Prostate gland (tissue), 2 donors: ENCODE measurements around the gene FOXL2. TPM values are rescaled to one million over a fixed set of nuclear protein-coding genes. Genes with fewer than 3 reads are reported as not detected.

Experiments used
- DNase-seq: peaks from one replicate; pipeline ENCODE4 v3.0.0-alpha.2; 2019; ENCODE audit warnings: low spot score
- H3K27ac ChIP-seq, 2 donors: fragments of 200-600 bp; sonication (generic); 2 replicates each; pipeline ENCODE4 v1.5.1; 2017 to 2019
- H3K27me3 ChIP-seq: fragments of 200-600 bp; sonication (generic); replicated peaks from 2 replicates; pipeline ENCODE4 v1.5.1; 2019; ENCODE audit not compliant: insufficient read depth
- H3K36me3 ChIP-seq, 2 donors: fragments of 200-600 bp; sonication (generic); 1 replicate in 1 of 2; 2 replicates in 1 of 2; pipeline versions ENCODE4 v1.5.1 to v1.8.1; 2017 to 2019
- H3K4me1 ChIP-seq: fragments of 200-600 bp; sonication (generic); replicated peaks from 2 replicates; pipeline ENCODE4 v1.5.1; 2019
- H3K4me3 ChIP-seq, 2 donors: fragments of 200-600 bp; sonication (generic); 2 replicates each; pipeline ENCODE4 v1.5.1; 2017 to 2019
- H3K9me3 ChIP-seq: fragments of 200-600 bp; sonication (generic); 2 replicates; pipeline ENCODE4 v1.5.1; 2017
- POLR2A ChIP-seq: fragments of 450-650 bp; IDR thresholded peaks from one replicate; pipeline ENCODE4 v1.6.1; 2016; ENCODE audit warnings: antibody characterized with exemption, mild to moderate bottlenecking
- POLR2AphosphoS5 ChIP-seq: sonication (generic); formaldehyde crosslinking; IDR thresholded peaks from one replicate; pipeline ENCODE4 v1.6.1; 2017; ENCODE audit warnings: antibody characterized with exemption
- WGBS: methylation state at CpG from one replicate; pipeline ENCODE4 v1.1.5; 2018; 5-methylcytosine and 5-hydroxymethylcytosine counted together
- intact Hi-C: fragments of 100-400 bp; cut with DNase I; formaldehyde crosslinking; loops from one replicate; pipeline ENCODE4 v1.14.2; 2022
- total RNA-seq, 2 donors: library from RNA; depleted of rRNA; stranded (reverse); fragments of >200 nt; gene quantifications; one replicate each; pipeline ENCODE4 v1.1.0, GENCODE V29; 2016
- TF ChIP-seq, protein P1 (sequence below), 4 experiments: fragments of 200-600 bp in 2 of 4; fragments of 450-650 bp in 2 of 4; sonication (generic) in 2 of 4; IDR thresholded peaks; 1 replicate in 3 of 4; 2 replicates in 1 of 4; pipeline ENCODE4 v1.5.1; 2016 to 2019; ENCODE audit warnings: antibody characterized with exemption in 4 of 4, mild to moderate bottlenecking in 2 of 4, moderate library complexity in 2 of 4

Gene FOXL2
- total RNA-seq, 2 donors from 2014 or later, result 0.68 TPM; not detected in 1

- no peaks in the 10 kb centered on the region for H3K9me3 ChIP-seq
- TF ChIP-seq, protein P1, sequence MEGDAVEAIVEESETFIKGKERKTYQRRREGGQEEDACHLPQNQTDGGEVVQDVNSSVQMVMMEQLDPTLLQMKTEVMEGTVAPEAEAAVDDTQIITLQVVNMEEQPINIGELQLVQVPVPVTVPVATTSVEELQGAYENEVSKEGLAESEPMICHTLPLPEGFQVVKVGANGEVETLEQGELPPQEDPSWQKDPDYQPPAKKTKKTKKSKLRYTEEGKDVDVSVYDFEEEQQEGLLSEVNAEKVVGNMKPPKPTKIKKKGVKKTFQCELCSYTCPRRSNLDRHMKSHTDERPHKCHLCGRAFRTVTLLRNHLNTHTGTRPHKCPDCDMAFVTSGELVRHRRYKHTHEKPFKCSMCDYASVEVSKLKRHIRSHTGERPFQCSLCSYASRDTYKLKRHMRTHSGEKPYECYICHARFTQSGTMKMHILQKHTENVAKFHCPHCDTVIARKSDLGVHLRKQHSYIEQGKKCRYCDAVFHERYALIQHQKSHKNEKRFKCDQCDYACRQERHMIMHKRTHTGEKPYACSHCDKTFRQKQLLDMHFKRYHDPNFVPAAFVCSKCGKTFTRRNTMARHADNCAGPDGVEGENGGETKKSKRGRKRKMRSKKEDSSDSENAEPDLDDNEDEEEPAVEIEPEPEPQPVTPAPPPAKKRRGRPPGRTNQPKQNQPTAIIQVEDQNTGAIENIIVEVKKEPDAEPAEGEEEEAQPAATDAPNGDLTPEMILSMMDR (IDR thresholded peaks at IDR 0.05), result no peak
- TF ChIP-seq POLR2A (no peak), POLR2AphosphoS5 (no peak)
- H3K4me1 ChIP-seq, result no peaks in the 10 kb centered on the region
- intact Hi-C loops, result no loop called here
- DNase-seq, result no peak
- no peaks in the 10 kb centered on the region for H3K27me3 ChIP-seq
- H3K36me3 ChIP-seq, result no peaks in the 10 kb centered on the region
- H3K4me3 ChIP-seq, result no peak overlapping the region
- no peak overlapping the region for H3K27ac ChIP-seq
Observed at GRCh38 chr3:138898708-138899107, 48.2 kb downstream of the FOXL2 start.

DNA sequence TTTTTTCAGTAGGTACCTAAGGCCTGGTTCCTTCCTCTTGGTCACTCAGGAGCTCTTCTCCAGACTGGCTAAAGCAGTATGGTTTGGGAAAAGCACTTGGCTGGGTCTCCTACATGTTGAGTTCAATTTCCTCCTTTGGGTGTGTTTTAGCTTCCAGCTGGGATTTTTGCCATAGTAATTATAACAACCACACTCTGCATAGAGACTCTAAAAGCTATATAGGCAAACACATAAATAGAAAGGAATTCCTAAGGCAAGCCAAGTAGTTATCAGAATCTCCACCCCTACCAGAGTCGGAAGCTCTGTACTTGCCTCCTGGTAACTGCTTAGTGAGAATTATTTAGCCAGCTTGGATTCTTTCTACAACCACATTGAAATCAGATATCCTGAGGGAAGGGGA is 48.6 kb downstream of the FOXL2 start:
- TF ChIP-seq, protein P1 (IDR thresholded peaks at IDR 0.05), result no peak
- TF ChIP-seq POLR2A (no peak), POLR2AphosphoS5 (peak; percentile 52)
- Histone ChIP-seq H3K27me3 (no peaks in the 10 kb centered on the region), H3K36me3 (no peaks in the 10 kb centered on the region), H3K9me3 (no peaks in the 10 kb centered on the region), H3K4me3 (no peak overlapping the region), H3K4me1 (no peaks in the 10 kb centered on the region), H3K27ac (no peak overlapping the region)
- WGBS, result 19% methylated on average over 1 of the region's 1 CpG
- no peak for DNase-seq
- intact Hi-C loops, result no loop called here

Other genes starting within 250 kb of the FOXL2 start
- 10 to 100 TPM; 27.5 to 28.9 TPM for gene PIK3CB, start 112.2 kb downstream of the FOXL2 start, total RNA-seq
- gene FOXL2NB, start 80 bp upstream of the FOXL2 start, total RNA-seq, result under 1 TPM in 1 of 2 donors, not detected in 1; 0.28 TPM
- 1 to 10 TPM in 1 of 2 donors, not detected in 1; 1.1 TPM for gene PRR23A, start 59.1 kb upstream of the FOXL2 start, total RNA-seq
- under 1 TPM in 1 of 2 donors, not detected in 1; 0.80 TPM for gene PRR23B, start 73.8 kb upstream of the FOXL2 start, total RNA-seq
- gene PRR23C, start 97.8 kb upstream of the FOXL2 start, total RNA-seq, result under 1 TPM in 1 of 2 donors, not detected in 1; 0.23 TPM